GM23338 (cell line): ENCODE data around the gene EXD3. TPM values are rescaled to one million over a fixed set of nuclear protein-coding genes. Genes with fewer than 3 reads are reported as not detected.

Source experiments
- ATAC-seq: fragments of 200-7000 bp; cut with Tn5 transposase; 3 replicates; pipeline ENCODE4 v1.9.1; 2020
- DNase-seq: peaks from one replicate; pipeline ENCODE4 v3.0.0-alpha.2; 2015; ENCODE audit warnings: low spot score
- H2AFZ ChIP-seq: fragments of 200-600 bp; sonication (generic); 2 replicates; pipeline ENCODE4 v1.8.0; 2016; ENCODE audit warnings: antibody characterized with exemption, mild to moderate bottlenecking, moderate library complexity
- H3F3A ChIP-seq: fragments of 200-600 bp; sonication (generic); replicated peaks from 2 replicates; pipeline ENCODE4 v1.8.0; 2017; ENCODE audit warnings: antibody characterized with exemption, mixed run types, low read depth
- H3K27ac ChIP-seq: fragments of 200-600 bp; sonication (generic); 2 replicates; pipeline ENCODE4 v1.6.1; 2016; ENCODE audit warnings: low read depth
- H3K27me3 ChIP-seq: fragments of 200-600 bp; sonication (generic); 2 replicates; pipeline ENCODE4 v1.8.0; 2016; ENCODE audit warnings: mild to moderate bottlenecking, mixed run types, moderate library complexity; ENCODE audit not compliant: insufficient read depth
- H3K36me3 ChIP-seq: fragments of 200-600 bp; sonication (generic); 2 replicates; pipeline ENCODE4 v1.8.0; 2016; ENCODE audit warnings: mild to moderate bottlenecking; ENCODE audit not compliant: insufficient read depth
- H3K4me1 ChIP-seq: fragments of 200-600 bp; sonication (generic); 2 replicates; pipeline ENCODE4 v1.8.0; 2016; ENCODE audit warnings: mild to moderate bottlenecking, moderate library complexity; ENCODE audit not compliant: insufficient read depth
- H3K4me2 ChIP-seq: fragments of 200-600 bp; sonication (generic); 2 replicates; pipeline ENCODE4 v1.7.1; 2017; ENCODE audit warnings: mixed run types
- H3K4me3 ChIP-seq: fragments of 200-600 bp; sonication (generic); 2 replicates; pipeline ENCODE4 v1.6.1; 2016; ENCODE audit warnings: mixed run types
- H3K79me2 ChIP-seq: fragments of 200-600 bp; sonication (generic); replicated peaks from 2 replicates; pipeline ENCODE4 v1.8.0; 2017; ENCODE audit warnings: mild to moderate bottlenecking; ENCODE audit not compliant: insufficient read depth
- H3K9me2 ChIP-seq: fragments of 200-600 bp; sonication (generic); 2 replicates; pipeline ENCODE4 v1.8.0; 2017; ENCODE audit not compliant: insufficient read depth
- H4K20me1 ChIP-seq: fragments of 200-600 bp; sonication (generic); replicated peaks from 2 replicates; pipeline ENCODE4 v1.8.0; 2017; ENCODE audit warnings: mild to moderate bottlenecking; ENCODE audit not compliant: insufficient read depth
- H3K27ac Mint-ChIP-seq: 2 replicates; pipeline ENCODE4 v1.8.0; 2020; ENCODE audit warnings: inconsistent platforms, mild to moderate bottlenecking, moderate library complexity, mixed read lengths
- H3K27me3 Mint-ChIP-seq: 3 replicates; pipeline ENCODE4 v1.8.0; 2022; ENCODE audit warnings: low read depth, mild to moderate bottlenecking, moderate library complexity, mixed read lengths, inconsistent platforms; ENCODE audit not compliant: insufficient read depth, poor library complexity
- H3K36me3 Mint-ChIP-seq: 3 replicates; pipeline ENCODE4 v1.8.0; 2021; ENCODE audit warnings: low read depth, mild to moderate bottlenecking, inconsistent platforms, moderate library complexity, mixed read lengths
- H3K4me1 Mint-ChIP-seq: 3 replicates; pipeline ENCODE4 v1.8.0; 2020; ENCODE audit warnings: mild to moderate bottlenecking, inconsistent platforms, mixed read lengths
- H3K4me3 Mint-ChIP-seq: 3 replicates; pipeline ENCODE4 v1.8.0; 2021; ENCODE audit warnings: moderate library complexity, mild to moderate bottlenecking, inconsistent platforms, mixed read lengths
- H3K9me3 Mint-ChIP-seq: 3 replicates; pipeline ENCODE4 v1.8.0; 2020; ENCODE audit warnings: moderate library complexity, mild to moderate bottlenecking, inconsistent platforms, mixed read lengths
- CREB1 ChIP-seq: fragments of 250-450 bp; sonication (Bioruptor Pico); IDR thresholded peaks from 2 replicates; pipeline ENCODE4 v1.5.0; 2020; ENCODE audit warnings: low read depth, mild to moderate bottlenecking, moderate library complexity
- CTCF ChIP-seq, 2 experiments: fragments of 200-600 bp in 1 of 2; sonication (generic) in 1 of 2; conservative IDR thresholded peaks; 2 replicates each; pipeline versions ENCODE4 v1.5.1 to v1.6.1; 2016 to 2017; ENCODE audit warnings: antibody characterized with exemption in 2 of 2, low read depth in 2 of 2, mild to moderate bottlenecking in 2 of 2, moderate library complexity in 1 of 2
- ETS1 ChIP-seq: IDR thresholded peaks from 2 replicates; pipeline ENCODE4 v1.6.1; 2016; ENCODE audit warnings: antibody characterized with exemption
- EZH2 ChIP-seq: fragments of 200-600 bp; sonication (generic); IDR thresholded peaks from one replicate; pipeline ENCODE4 v1.8.0; 2017; ENCODE audit warnings: antibody characterized with exemption, mild to moderate bottlenecking, low read depth; ENCODE audit not compliant: unreplicated experiment
- EZH2phosphoT487 ChIP-seq: fragments of 200-600 bp; sonication (generic); IDR thresholded peaks from one replicate; pipeline ENCODE4 v1.8.1; 2018; ENCODE audit warnings: antibody characterized with exemption; ENCODE audit not compliant: unreplicated experiment
- JUNB ChIP-seq: IDR thresholded peaks from one replicate; pipeline ENCODE4 v1.6.1; 2016; ENCODE audit warnings: antibody characterized with exemption; ENCODE audit not compliant: unreplicated experiment
- POLR2AphosphoS5 ChIP-seq: IDR thresholded peaks from 2 replicates; pipeline ENCODE4 v1.6.1; 2016; ENCODE audit warnings: antibody characterized with exemption, low read depth
- REST ChIP-seq: IDR thresholded peaks from one replicate; pipeline ENCODE4 v1.6.1; 2018; ENCODE audit warnings: antibody characterized with exemption; ENCODE audit not compliant: unreplicated experiment
- ZNF114 ChIP-seq: fragments of 250-450 bp; sonication (Bioruptor Pico); IDR thresholded peaks from 2 replicates; pipeline ENCODE4 v1.5.0; 2020; ENCODE audit warnings: mild to moderate bottlenecking, moderate library complexity
- ZNF331 ChIP-seq: fragments of 250-450 bp; sonication (Bioruptor Pico); IDR thresholded peaks from 2 replicates; pipeline ENCODE4 v1.5.0; 2020; ENCODE audit warnings: low read depth, mild to moderate bottlenecking, moderate library complexity
- polyA plus RNA-seq: library from polyadenylated mRNA; unstranded; fragments of >200 nt; fragmentation: Nextera tagmentation; extraction: Ambion mirVana; gene quantifications from 2 replicates; pipeline ENCODE4 v1.2.1, GENCODE V29; 2016
- total RNA-seq: library from RNA; depleted of rRNA; stranded (reverse); fragments of >200 nt; shearing (Covaris generic); gene quantifications from 2 replicates; pipeline ENCODE4 v1.2.3, GENCODE V29; 2014

Gene EXD3
- total and polyA plus RNA-seq, 2 experiments from 2014 or later = 3.6 to 9.7 TPM

- H3K27me3 ChIP-seq = no peaks in the 10 kb centered on the region
- H3K27ac ChIP-seq = no peak overlapping the region
Observed at GRCh38 chr9:137447722-137448601, 25.0 kb upstream of the EXD3 start.

GRCh38 chr9:137446851-137447471, 24.0 kb upstream of the EXD3 start:
- peaks cover 3% of the 10 kb centered on the region; the same call in 1 of the 3 replicates for H3K36me3 Mint-ChIP-seq
- no peak for ATAC-seq
- DNase-seq = no peak
- TF ChIP-seq ETS1 (no peak), REST (no peak), CTCF (conservative IDR thresholded peaks at IDR 0.05; ENCODE audit: low read depth in 2 of 2) (no peak), ZNF114 (no peak), POLR2AphosphoS5 (no peak), ZNF331 (CRISPR knock-in tag) (no peak), EZH2 (no peak), CREB1 (CRISPR knock-in tag) (no peak), EZH2phosphoT487 (no peak), JUNB (no peak)

More at GRCh38 chr9:137447722-137448601, 25.0 kb upstream of the EXD3 start:
- Histone ChIP-seq H3K4me2 (no peak overlapping the region), H3K4me1 (no peaks in the 10 kb centered on the region), H3K36me3 (peaks cover 6% of the 10 kb centered on the region; the same call in 1 of the 2 replicates), H3K79me2 (no peaks in the 10 kb centered on the region), H3K4me3 (no peak overlapping the region), H2AFZ (no peak overlapping the region), H3K9me2 (no peaks in the 10 kb centered on the region), H4K20me1 (no peaks in the 10 kb centered on the region), H3F3A (0 out of 2 replicates have a peak, but pooled peaks cover 4% of the 10 kb centered on the region)
- Mint-ChIP-seq H3K4me1 (peaks cover 3% of the 10 kb centered on the region), H3K27me3 (peaks cover 4% of the 10 kb centered on the region), H3K27ac (no peak overlapping the region), H3K4me3 (no peak overlapping the region), H3K36me3 (peaks cover 3% of the 10 kb centered on the region; the same call in 1 of the 3 replicates), H3K9me3 (no peaks in the 10 kb centered on the region; the same call in 2 of the 3 replicates)
- no peak for TF ChIP-seq JUNB
- TF ChIP-seq POLR2AphosphoS5 = 0 out of 2 replicates have a peak, but pooled peaks have one; percentile 15
- DNase-seq (no peak), ATAC-seq (no peak)

More at GRCh38 chr9:137446851-137447471, 24.0 kb upstream of the EXD3 start:
- Histone ChIP-seq H3K27ac (no peak overlapping the region), H3F3A (0 out of 2 replicates have a peak, but pooled peaks cover 4% of the 10 kb centered on the region), H3K4me3 (no peak overlapping the region), H3K4me1 (peaks cover 3% of the 10 kb centered on the region; the same call in 1 of the 2 replicates), H2AFZ (no peak overlapping the region), H3K79me2 (no peaks in the 10 kb centered on the region), H3K4me2 (no peak overlapping the region), H3K36me3 (no peaks in the 10 kb centered on the region), H3K9me2 (no peaks in the 10 kb centered on the region), H3K27me3 (no peaks in the 10 kb centered on the region), H4K20me1 (no peaks in the 10 kb centered on the region)
- Mint-ChIP-seq H3K9me3 (no peaks in the 10 kb centered on the region; the same call in 2 of the 3 replicates), H3K4me1 (peaks cover 3% of the 10 kb centered on the region), H3K27me3 (peaks cover 7% of the 10 kb centered on the region), H3K4me3 (no peak overlapping the region; the same call in 2 of the 3 replicates), H3K27ac (no peak overlapping the region)
